HUES64 (cell line): ENCODE data around the gene SLC25A42.
A peak's percentile ranks its signal among the peaks of the same experiment; 100 is the strongest.

Experiments
- H3K27ac ChIP-seq: 2 replicates; pipeline ENCODE4 v1.7.0; 2013; ENCODE audit warnings: low read depth, low read length, inconsistent platforms
- H3K27me3 ChIP-seq: 2 replicates; pipeline ENCODE4 v1.6.1; 2013; ENCODE audit warnings: mild to moderate bottlenecking, low read length; ENCODE audit not compliant: insufficient read depth
- H3K36me3 ChIP-seq: 2 replicates; pipeline ENCODE4 v1.6.1; 2013; ENCODE audit warnings: mild to moderate bottlenecking, low read length; ENCODE audit not compliant: insufficient read depth
- H3K4me1 ChIP-seq: 2 replicates; pipeline ENCODE4 v1.6.1; 2013; ENCODE audit warnings: mild to moderate bottlenecking, low read length, moderate library complexity; ENCODE audit not compliant: insufficient read depth
- H3K4me3 ChIP-seq: 2 replicates; pipeline ENCODE4 v1.5.1; 2013; ENCODE audit warnings: mild to moderate bottlenecking, low read length, moderate library complexity
- H3K9ac ChIP-seq: 2 replicates; pipeline ENCODE4 v1.6.1; 2013; ENCODE audit warnings: mild to moderate bottlenecking, low read depth, low read length
- H3K9me3 ChIP-seq: 2 replicates; pipeline ENCODE4 v1.6.1; 2013; ENCODE audit warnings: low read depth, low read length; ENCODE audit not compliant: insufficient read depth
- WGBS: fragments of 150-250, 120-280 bp; methylation state at CpG from one replicate; pipeline ENCODE4 v1.1.7; 2013; ENCODE audit warnings: missing lambda C conversion rate; 5-methylcytosine and 5-hydroxymethylcytosine counted together

SLC25A42 gene

GRCh38 chr19:19059837-19060611, 3.8 kb upstream of the SLC25A42 start:
- no peak overlapping the region for H3K9ac ChIP-seq
- peaks cover 37% of the 10 kb centered on the region for H3K36me3 ChIP-seq
- H3K27ac ChIP-seq: no peak overlapping the region
- peaks cover 11% of the 10 kb centered on the region for H3K27me3 ChIP-seq
- H3K9me3 ChIP-seq: no peaks in the 10 kb centered on the region
- 91% methylated on average over 12 of the region's 12 CpGs for WGBS
- H3K4me3 ChIP-seq: no peak overlapping the region
- peaks cover 9% of the 10 kb centered on the region; the same call in 1 of the 2 replicates for H3K4me1 ChIP-seq

- Histone ChIP-seq H3K27ac (no peak overlapping the region), H3K4me3 (no peak overlapping the region), H3K9ac (no peak overlapping the region), H3K27me3 (peaks cover 23% of the 10 kb centered on the region), H3K4me1 (peaks cover 9% of the 10 kb centered on the region; the same call in 1 of the 2 replicates), H3K9me3 (no peaks in the 10 kb centered on the region), H3K36me3 (peaks cover 26% of the 10 kb centered on the region)
- 95% methylated on average over 8 of the region's 8 CpGs for WGBS
Observed at GRCh38 chr19:19061506-19061905, 2.3 kb upstream of the SLC25A42 start.

- no peak overlapping the region for H3K27ac ChIP-seq
- H3K27me3 ChIP-seq: peaks cover 35% of the 10 kb centered on the region
- 81% methylated on average over 4 of the region's 4 CpGs for WGBS
- peak overlapping the region; percentile 1; the same call in 1 of the 2 replicates for H3K9ac ChIP-seq
- H3K4me3 ChIP-seq: peak overlapping the region; percentile 48
- H3K4me1 ChIP-seq: peaks cover 9% of the 10 kb centered on the region; the same call in 1 of the 2 replicates
- peaks cover 15% of the 10 kb centered on the region for H3K36me3 ChIP-seq
- no peaks in the 10 kb centered on the region for H3K9me3 ChIP-seq
Observed at GRCh38 chr19:19062454-19063182, 1.2 kb upstream of the SLC25A42 start.

- H3K4me3 ChIP-seq: peak overlapping the region; percentile 48
- peaks cover 9% of the 10 kb centered on the region; the same call in 1 of the 2 replicates for H3K4me1 ChIP-seq
- no peak overlapping the region for H3K27ac ChIP-seq
- H3K36me3 ChIP-seq: peaks cover 1% of the 10 kb centered on the region; the same call in 1 of the 2 replicates
- peaks cover 39% of the 10 kb centered on the region for H3K27me3 ChIP-seq
- no peaks in the 10 kb centered on the region for H3K9me3 ChIP-seq
- H3K9ac ChIP-seq: no peak overlapping the region
- WGBS: 8% methylated on average over 29 of the region's 29 CpGs
Observed at GRCh38 chr19:19064098-19064722, 416 bp downstream of the SLC25A42 start.

GRCh38 chr19:19064811-19065745, 1.3 kb downstream of the SLC25A42 start:
- 16% methylated on average over 25 of the region's 25 CpGs for WGBS
- H3K9me3 ChIP-seq: no peaks in the 10 kb centered on the region
- peaks cover 43% of the 10 kb centered on the region for H3K27me3 ChIP-seq
- H3K27ac ChIP-seq: no peak overlapping the region
- H3K4me3 ChIP-seq: peak overlapping the region; percentile 48; the same call in 1 of the 2 replicates
- H3K4me1 ChIP-seq: peaks cover 9% of the 10 kb centered on the region; the same call in 1 of the 2 replicates
- no peaks in the 10 kb centered on the region for H3K36me3 ChIP-seq
- no peak overlapping the region for H3K9ac ChIP-seq

GRCh38 chr19:19067276-19068072, 3.7 kb downstream of the SLC25A42 start:
- Histone ChIP-seq H3K9me3 (no peaks in the 10 kb centered on the region), H3K4me3 (no peak overlapping the region), H3K36me3 (no peaks in the 10 kb centered on the region), H3K4me1 (peaks cover 8% of the 10 kb centered on the region; the same call in 1 of the 2 replicates), H3K27ac (no peak overlapping the region), H3K27me3 (peaks cover 48% of the 10 kb centered on the region), H3K9ac (no peak overlapping the region)
- WGBS: 89% methylated on average over 10 of the region's 11 CpGs

- peaks cover 6% of the 10 kb centered on the region; the same call in 1 of the 2 replicates for H3K4me1 ChIP-seq
- H3K9me3 ChIP-seq: no peaks in the 10 kb centered on the region
- peaks cover 52% of the 10 kb centered on the region for H3K27me3 ChIP-seq
- 86% methylated on average over 10 of the region's 11 CpGs for WGBS
- no peaks in the 10 kb centered on the region for H3K36me3 ChIP-seq
- H3K27ac ChIP-seq: no peak overlapping the region
- H3K9ac ChIP-seq: no peak overlapping the region
- no peak overlapping the region for H3K4me3 ChIP-seq
Observed at GRCh38 chr19:19068659-19069654, 5.2 kb downstream of the SLC25A42 start.

- Histone ChIP-seq H3K27me3 (peaks cover 32% of the 10 kb centered on the region), H3K9ac (no peak overlapping the region), H3K4me3 (no peak overlapping the region), H3K36me3 (no peaks in the 10 kb centered on the region), H3K9me3 (no peaks in the 10 kb centered on the region), H3K4me1 (no peaks in the 10 kb centered on the region), H3K27ac (no peak overlapping the region)
- 90% methylated on average over 8 of the region's 8 CpGs for WGBS
Observed at GRCh38 chr19:19071897-19072296, 8.1 kb downstream of the SLC25A42 start.

- Histone ChIP-seq H3K9ac (no peak overlapping the region), H3K27ac (no peak overlapping the region), H3K36me3 (no peaks in the 10 kb centered on the region), H3K4me1 (no peaks in the 10 kb centered on the region), H3K4me3 (no peak overlapping the region), H3K9me3 (no peaks in the 10 kb centered on the region), H3K27me3 (peaks cover 22% of the 10 kb centered on the region)
- 82% methylated on average over 13 of the region's 13 CpGs for WGBS
Observed at GRCh38 chr19:19074196-19074882, 10.5 kb downstream of the SLC25A42 start.
